Vagina (tissue), 2 donors: Measurements from ENCODE around the gene MVK.

Source experiments
- POLR2A ChIP-seq, 2 donors: fragments of 450-650 bp; IDR thresholded peaks; one replicate each; pipeline ENCODE4 v1.6.1; 2017; ENCODE audit warnings: antibody characterized with exemption in 2 of 2, mild to moderate bottlenecking in 2 of 2, moderate library complexity in 2 of 2
- TF ChIP-seq, protein P1 (sequence below), 3 experiments: fragments of 450-650 bp in 2 of 3; fragments of 200-600 bp in 1 of 3; sonication (generic) in 1 of 3; IDR thresholded peaks; one replicate each; pipeline ENCODE4 v1.5.1; 2017 to 2019; ENCODE audit warnings: antibody characterized with exemption in 3 of 3, mild to moderate bottlenecking in 2 of 3, moderate library complexity in 2 of 3

DNA sequence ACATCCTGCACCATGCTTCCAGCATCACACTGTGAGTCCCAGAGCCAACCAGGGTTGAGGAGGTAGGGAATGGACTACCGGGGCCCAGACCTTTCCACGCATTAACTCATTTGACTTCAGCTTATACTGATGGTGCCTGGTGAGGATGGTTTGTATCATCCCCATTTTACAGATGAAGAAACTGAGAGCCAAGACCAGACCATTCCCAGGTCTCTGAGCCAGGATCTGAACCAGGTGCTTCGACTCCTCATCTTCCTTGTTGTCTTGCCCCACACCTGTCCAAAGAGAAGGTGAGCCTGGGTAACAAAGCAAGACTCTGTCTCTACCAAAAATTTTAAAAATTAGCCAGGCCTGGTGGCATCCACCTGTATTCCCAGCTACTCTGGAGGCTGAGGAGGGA lies 64.4 kb downstream of the MVK start:
- TF ChIP-seq, protein P1, sequence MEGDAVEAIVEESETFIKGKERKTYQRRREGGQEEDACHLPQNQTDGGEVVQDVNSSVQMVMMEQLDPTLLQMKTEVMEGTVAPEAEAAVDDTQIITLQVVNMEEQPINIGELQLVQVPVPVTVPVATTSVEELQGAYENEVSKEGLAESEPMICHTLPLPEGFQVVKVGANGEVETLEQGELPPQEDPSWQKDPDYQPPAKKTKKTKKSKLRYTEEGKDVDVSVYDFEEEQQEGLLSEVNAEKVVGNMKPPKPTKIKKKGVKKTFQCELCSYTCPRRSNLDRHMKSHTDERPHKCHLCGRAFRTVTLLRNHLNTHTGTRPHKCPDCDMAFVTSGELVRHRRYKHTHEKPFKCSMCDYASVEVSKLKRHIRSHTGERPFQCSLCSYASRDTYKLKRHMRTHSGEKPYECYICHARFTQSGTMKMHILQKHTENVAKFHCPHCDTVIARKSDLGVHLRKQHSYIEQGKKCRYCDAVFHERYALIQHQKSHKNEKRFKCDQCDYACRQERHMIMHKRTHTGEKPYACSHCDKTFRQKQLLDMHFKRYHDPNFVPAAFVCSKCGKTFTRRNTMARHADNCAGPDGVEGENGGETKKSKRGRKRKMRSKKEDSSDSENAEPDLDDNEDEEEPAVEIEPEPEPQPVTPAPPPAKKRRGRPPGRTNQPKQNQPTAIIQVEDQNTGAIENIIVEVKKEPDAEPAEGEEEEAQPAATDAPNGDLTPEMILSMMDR (IDR thresholded peaks at IDR 0.05) = no peak
- no peak for TF ChIP-seq POLR2A (IDR thresholded peaks at IDR 0.05)
